GM19397 (cell line): ENCODE results near the gene DUSP22.
"Not testable (repeated sequence)": the region's sequence is repeated elsewhere in the genome, so short reads cannot be mapped to it uniquely, and the experiment has no call there.

Experiments
- ATAC-seq: cut with Tn5 transposase; IDR thresholded peaks from one replicate; pipeline ENCODE4 v1.9.1; 2021; ENCODE audit warnings: mild to moderate bottlenecking, moderate library complexity; ENCODE audit not compliant: unreplicated experiment

DUSP22 gene

DNA sequence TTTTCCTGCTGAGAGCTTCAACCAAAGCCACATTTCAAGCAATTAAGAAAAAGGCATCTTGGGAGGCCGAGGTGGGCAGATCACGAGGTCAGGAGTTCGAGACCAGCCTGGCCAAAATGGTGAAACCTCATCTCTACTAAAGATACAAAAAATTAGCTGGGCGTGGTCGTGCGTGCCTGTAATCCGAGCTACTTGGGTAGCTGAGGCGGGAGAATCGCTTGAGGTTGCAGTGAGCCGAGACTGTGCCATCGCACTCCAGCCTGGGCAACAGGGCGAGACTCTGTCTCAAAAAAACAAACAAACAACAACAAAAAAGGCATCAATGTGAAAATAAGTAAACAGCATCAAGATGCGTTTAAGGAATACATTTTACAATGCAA, 85.3 kb downstream of the DUSP22 start:
- not testable (repeated sequence) for ATAC-seq

DNA sequence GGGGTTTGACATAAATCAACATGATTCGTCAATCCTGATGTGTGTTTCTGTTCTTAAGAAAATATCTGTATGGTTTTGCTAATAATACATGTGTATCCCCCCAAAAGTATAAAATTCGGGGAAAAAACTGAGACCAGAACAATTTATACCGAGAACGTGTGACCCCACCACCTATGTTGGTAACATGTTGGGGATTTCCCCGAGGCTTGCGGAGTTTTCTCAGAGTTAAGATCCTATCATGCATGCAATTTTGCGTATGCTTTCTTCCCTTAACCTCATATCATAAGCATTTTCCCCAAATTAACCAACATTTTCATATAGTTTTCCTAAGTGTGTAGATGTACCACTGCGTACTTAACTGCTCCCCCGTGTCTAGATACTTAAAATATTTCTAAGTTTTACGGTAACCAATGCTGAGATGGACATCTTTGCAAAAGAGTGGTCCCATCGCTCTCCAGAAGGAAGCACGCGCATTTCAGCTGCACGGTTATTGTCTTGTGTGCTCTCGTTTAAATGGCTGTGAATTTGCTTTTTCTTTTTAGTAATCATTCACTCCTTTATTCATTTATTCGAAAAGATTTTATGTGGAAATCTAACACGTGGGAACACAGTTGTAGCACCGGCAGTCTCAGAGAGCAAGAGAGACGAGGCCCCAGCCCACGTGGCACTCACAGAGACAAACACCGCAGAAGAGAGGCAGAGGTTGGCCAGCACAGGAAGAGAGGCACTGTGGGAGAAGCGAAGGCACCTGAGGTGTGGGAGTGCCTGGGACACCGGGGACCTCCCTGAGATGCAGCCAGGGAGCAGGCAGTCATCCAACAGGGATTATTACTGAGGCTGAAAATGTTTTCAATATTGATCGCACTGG, 86.0 kb downstream of the DUSP22 start:
- no peak for ATAC-seq

DNA sequence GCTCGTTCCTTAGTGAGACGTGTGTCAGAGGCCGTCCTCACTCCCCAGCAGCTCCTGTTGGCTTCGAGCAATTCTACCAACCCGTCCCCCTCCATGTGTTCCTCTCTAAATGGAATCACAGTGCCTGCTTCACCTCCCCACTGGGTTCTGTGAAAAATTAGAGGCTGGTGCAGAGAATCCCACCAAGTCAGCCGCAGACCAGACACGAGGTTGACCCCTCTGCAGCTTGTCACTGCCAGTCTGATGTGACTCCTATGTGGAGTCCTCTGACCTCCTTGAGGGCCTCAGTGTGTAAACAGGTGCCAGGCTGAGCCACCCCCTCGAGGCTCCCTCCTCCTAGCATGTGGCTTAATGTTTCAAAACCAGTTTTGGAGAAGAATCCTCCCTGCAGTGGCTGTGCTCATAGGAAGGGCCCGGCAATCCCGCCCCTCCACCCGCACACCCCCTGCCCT, 86.7 kb downstream of the DUSP22 start:
- no peak for ATAC-seq

DNA sequence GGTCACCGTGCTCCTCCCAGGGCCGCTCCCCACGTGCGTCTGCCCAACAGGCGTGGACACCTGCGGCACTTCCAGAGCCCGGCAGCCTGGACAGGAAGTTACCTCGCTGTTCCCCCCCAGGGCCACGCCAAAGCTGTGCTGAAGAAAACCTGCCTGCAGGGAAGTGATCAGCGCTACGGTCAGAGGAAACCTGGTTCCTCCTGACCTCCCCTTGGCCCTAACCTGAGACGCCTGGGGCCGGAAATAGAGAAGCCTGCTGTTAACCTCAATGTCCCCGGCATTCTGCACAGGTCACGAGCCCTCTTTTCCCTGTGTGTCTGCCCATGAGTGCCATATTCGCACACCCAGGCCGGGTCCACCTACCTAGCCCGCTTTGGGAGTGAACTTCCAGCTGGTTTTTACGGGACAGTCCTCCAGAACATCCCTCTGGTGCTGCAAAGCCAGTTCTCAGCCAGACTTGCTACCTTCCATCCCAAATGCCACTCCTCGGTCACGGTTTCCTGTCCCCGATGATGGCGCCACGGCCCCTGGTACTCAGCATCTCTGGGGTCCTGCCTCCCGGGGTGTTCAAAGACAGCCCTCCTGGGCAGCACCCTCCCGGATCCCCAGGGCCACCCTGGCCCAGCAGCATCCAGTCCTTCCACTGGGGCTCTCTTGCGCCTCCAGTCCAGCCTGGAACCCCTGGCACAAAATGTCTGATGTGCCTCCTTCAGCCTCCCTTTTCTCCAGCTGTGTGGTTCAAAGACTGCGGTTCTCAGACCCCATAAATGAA, 87.3 kb downstream of the DUSP22 start:
- ATAC-seq = no peak

DNA sequence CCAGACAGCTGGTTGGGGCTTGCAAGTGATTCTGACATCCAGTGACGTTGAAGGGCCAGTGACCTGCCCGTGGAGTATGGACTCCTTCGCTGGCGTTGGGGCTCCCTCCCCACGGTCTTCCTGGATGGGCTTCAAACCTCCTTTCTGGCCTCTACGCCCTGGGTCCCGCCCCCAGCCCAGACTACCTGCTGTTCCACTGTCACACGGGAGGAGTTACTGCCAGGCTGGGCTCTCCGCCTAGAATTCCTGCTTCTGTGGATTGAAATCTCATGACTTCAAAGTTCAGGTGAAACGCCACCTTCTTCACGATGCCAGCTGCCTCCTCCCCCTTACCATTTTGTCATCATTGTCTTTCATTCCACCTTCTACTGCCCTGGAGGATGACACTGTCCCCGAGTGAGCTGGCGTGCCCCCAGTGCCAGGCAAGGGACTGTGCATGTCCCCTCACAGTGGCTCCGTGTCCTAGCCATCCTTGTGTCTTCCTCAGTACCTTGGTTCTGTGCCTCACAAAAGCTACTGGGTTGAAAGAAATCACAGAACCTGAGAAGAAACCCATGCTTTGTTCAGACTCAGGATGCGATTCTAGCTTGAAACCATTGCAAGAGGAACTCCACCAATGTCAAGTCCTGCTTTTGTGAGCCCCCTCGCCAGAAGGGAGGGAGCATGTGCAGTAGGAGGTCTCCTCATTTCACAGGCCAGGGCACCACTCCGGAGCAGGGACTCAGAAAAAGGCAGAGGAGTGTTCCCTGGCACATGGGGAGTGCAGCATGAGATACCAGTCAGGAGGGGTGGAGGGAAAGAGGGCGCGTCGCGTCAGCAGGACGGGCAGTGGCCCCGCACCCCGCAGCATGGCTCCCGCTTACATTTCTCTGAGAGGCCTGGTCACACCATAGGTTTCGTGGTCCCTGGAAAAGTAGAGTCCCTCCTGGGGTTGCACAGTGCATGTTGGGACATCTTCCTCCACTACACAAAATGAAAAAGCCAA, 88.2 kb downstream of the DUSP22 start:
- ATAC-seq = no peak

DNA sequence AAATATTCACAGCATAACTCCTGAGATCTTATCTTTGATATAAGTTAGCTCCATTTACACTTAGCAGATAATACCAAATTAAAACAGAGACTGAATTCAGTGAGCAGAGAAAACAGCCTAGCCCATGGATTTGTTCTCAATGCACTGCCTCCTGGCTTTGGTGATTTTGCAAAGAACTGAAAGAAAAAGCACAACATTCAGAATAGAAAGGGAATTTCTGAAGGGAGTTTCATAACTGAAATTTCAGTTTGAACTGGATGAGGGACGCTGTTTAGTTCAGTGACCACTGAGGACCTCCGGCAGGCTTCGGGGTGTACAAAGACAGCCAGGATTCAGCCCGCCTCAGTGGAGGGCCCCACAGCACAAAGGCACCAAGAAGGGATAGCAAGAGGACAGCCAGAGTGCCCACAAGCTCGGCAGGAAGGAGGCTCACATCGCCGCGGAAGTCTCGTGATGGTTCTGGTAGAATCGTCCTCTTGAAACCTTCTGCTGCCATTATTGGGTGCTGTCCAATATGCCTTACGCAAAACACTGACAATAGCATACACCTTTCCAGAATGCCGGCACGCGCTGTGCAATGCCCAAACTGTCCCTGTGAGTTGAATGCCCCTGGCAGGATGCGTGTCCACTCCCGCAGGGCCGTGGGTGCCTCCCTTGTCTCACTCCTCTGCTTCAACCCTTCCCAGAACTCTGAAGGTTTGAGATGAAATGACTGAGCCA, 89.6 kb downstream of the DUSP22 start:
- ATAC-seq = no peak

DNA sequence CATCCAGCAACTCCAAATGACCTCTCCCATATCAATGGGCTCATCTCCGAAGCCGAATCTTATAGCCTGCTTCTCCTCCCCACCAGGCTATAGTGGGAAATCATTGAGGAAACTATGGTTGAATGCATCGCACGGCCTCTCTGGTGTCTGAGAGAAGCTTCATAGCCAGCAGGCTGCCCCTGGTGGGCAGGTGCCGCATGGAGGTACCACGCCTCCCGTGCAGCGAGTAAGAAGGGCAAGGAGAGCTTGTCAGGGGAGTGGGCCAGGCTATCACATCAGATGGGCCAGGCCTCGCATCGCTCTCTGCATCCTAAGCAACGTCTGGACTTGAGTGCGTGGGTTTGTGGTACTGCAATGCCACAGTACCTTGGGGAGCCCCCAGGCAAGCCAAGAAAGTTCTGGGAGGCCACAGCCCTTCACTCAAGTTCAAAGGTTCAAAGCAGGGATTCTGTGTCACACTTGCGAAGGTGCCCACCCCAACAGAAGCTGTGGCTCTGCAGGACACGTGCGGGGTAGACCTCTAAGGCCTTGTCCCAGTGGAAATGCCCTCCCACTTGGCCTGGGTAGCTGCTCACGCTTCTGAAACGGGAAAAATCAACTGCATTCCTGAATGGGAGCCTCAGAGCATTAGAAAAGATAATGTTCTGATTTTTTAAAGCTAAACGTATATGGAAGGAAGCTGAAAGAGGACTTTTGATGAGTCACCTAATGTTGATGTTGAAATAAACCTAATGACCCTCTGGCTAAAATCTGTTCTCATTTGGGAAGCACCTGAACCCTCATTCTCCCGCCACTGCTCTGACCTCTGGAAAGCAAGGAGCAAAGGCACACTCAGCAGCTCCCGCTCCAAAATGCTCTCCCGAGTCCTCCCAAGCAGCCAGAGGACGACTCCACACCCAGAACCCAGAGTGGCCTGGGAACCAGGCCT, 90.9 kb downstream of the DUSP22 start:
- no peak for ATAC-seq

DNA sequence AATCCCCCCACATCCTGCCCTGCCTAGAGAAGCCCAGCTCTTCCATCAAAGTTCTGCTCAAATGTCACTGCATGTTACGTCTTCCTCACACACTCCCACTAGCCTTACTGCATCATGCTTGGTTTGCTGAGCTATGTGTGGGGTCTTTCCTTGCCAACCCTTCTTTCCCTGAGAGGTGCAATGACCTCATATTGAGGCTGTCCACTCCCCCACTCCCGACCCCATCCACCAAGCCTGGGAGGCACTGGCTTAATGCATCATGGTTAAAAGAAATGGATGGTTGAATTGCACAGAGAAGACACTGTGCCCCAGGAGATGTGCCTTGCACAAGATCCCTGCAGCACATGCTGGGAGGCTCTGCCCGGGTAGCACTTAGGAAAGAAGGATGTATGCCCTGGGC, 91.6 kb downstream of the DUSP22 start:
- no peak for ATAC-seq

DNA sequence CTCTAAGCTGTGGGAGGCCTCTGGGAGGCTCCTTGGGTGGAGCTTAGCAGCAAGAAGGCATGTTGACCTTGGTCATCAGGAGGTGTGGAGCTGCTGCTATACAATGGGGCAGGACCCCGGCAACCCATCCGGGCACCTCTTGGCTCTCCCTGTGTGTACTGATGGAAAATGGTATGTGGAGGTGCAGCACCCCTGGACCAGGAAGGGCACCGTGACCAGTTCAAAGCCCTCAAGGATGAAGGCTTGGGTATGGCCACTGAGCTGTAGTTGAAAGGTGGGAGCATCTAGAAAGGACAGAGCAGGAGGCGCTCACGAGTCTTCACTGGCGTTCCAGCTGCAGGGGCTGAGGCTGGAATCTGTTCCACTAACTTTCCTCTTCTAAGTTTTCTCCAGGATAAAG, 92.6 kb downstream of the DUSP22 start:
- ATAC-seq = no peak

DNA sequence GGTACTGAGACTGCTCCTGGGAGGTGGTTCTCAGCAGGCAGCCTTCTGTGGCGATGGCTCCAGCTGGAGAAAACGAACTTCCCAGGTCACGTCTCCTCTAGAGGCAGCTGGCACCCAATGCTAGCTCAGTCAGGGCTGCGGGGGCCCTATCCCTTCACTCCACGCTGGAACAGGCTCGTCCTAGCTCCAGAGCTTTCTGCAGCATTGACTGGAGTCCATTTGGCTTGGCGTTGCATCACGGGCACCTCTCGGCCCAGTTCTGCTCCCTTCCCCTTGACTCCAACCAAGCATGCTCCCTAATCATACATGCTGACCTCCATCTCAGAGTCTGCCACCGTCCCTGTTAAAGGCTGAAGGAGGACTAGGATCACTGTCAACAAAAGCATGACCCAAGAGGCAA, 93.3 kb downstream of the DUSP22 start:
- no peak for ATAC-seq

DNA sequence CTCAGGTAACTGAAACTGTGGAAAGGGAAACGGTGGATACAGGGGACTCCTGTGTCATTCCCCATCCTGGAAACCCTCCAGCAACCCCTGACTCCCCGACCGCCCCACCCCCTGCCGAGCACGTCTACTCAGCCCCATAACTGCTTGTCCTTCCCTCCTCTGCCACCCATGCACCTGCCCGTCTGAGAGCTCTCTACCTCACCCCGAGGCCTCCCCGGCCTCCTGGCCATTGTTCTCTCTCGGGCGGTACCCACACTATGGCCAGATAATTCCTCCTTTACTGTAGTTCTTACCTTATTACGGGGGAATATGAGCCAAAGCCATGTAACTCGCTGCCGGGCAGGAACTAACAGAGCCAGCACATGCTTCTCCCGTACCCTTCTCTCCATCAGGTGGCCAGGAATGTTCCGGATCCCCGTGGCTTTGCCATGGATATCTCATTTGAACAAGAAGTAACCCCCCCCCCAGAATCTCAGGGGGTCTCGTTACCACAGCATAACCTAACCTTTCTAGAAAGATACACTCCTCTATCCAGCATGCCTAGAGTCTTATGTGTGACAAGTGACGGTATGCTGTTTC, 94.5 kb downstream of the DUSP22 start:
- ATAC-seq = no peak

DNA sequence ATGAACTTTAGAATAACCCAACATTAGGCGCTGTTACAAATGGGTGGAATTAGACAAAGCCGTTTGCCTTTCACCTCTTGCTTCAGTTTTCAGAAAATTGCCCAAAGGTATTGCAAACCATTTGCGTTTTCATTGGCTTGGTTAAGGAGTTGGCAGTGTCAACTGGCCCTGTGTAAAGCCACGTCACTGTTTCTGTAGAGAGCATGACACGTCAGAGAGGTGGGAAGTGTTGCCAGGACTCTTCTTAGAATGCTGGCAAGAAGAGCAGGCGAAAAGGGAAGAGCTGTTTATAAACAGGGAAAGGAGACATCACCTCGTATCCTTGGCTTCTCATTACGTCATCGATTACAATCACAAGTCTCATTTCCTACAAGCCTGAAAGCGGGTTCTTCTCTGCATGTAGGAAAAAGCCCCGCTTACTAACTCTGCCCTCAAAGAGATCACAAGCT, 95.0 kb downstream of the DUSP22 start:
- ATAC-seq = no peak

DNA sequence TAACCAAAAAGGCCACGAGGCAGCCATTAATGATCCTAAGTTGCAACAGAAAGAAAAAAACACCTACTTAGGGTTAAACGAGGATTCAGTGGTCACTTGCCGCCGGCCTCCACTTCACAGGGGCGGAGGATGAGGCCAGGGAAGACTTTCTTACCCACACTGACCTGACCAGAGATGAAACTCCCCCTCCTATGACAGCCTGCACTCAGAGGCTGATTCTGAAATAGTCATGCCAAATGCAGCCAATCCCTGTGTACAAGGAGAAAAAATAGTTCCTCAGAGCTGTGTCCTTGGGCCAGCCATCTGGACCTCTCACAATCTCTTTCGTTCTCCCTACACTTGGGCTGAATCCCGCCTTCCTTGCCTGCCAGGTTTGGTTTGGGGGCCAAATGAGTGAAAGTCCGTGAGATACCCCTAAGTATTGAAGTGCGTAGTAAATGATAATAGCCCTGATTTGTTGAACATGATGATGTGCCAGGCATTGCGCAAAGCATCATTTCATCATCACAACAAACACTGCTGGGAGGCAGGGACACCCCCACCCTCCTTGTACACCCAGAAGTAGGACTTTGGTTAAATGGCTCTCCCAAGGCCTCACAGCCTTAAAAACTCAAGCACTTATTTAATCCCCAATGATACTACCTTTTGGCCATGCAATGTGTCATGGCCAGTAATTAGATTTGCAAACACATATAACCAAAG, 96.1 kb downstream of the DUSP22 start:
- ATAC-seq = no peak

DNA sequence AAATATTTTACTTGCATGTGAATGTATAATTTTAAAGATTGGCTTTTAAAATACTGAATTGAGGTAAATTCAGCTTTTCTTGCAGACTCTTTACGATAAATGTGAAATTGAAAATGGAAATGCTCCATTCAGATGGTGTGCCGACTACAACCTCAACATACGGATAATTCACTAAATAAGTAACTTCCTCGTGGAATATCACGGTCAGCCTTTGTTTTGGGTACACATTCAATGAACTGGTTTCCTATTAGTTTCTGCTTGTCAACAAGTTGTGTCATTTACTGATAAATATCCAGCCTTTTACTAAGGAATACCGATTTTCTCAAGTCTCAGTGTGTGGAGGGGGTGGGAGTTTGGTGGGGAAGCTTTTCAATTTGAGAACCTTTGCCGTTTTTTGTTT, 96.9 kb downstream of the DUSP22 start:
- ATAC-seq = no peak

DNA sequence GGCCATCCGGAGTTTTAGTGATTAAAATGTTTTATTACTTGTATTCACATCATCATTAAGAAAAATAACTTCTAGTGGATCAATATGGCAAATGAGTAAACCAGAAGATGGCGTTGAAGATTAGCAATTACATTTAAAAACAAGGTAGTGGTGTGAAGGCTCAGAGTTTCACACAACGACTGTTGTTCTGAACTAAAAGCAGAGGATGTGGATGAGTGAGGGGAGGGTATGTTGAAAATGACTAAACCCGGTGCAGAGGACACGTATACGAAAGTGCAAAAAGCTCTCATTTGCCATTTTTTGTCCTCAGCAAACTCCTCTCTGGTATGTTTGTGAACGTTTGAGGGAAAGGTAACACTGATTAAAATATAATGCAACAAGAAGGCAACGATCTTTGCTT, 97.3 kb downstream of the DUSP22 start:
- ATAC-seq = no peak

DNA sequence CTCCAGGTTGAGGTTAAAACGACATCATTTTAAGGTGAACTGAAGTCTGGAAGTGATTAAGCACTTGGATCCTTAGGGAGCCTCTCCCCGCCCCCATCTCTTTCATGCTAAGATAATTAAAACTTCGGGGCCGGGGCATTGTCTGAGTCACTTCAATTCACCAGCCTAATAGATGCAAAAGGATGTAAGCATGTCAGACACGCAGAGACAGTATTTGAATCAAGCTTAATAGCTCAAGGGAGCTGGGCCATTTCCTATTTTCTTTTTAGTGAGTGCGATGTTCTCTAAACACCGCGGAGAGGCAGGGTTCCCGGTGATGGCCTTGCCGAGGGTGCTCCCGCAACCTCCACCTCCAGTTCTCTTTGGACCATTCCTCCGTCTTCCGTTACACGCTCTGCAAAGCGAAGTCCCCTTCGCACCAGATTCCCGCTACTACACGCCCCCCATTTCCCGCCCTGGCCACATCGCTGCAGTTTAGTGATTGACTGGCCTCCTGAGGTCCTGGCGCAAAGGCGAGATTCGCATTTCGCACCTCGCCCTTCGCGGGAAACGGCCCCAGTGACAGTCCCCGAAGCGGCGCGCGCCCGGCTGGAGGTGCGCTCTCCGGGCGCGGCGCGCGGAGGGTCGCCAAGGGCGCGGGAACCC, 98.7 kb downstream of the DUSP22 start:
- peak; percentile 14 for ATAC-seq

DNA sequence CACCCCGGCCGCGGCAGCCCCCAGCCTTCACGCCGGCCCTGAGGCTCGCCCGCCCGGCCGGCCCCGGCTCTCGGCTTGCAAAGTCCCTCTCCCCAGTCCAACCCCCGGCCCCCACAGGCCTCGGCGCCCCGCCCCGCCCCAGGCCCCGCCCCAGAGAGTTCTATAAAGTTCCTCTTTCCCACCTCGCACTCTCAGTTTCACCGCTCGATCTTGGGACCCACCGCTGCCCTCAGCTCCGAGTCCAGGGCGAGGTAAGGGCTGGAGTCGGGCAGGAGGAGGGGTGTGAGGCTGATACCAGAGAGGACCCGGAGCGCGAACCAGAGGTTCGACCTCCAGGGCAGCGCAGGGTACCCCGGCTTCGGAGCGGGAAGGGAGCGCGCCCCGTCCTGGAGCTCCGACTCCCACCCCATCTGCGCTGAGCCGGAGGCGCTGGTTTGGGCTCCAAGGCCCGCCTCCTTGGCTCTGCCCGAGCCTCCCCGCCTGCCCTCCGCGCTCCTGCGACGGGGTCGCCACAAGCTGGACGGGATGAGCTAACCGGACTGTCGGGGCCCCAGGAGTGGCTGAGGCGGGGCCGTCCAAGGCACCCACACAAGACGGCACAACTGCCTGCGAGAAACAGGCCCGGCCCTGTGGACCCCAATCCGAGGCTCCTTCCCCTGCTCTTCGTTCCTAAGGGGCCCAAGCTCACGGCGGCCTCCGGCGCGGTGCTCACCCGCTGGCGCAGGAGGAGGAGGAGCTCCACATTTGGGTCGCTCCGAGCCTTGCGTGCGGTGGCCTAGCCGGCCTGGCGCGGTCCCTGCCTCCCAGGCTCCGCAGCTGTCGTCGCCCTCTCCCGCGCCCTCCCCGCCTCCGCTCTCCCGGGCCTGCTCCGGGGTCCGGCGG, 99.5 kb downstream of the DUSP22 start, which contains the start of gene IRF4:
TSS of gene IRF4 (plus strand) at position 194 of the 882 bp plus-strand sequence. CDS start 1,401 bp downstream, outside the sequence.
- ATAC-seq = peak; percentile 44
